GM10248 (cell line): ENCODE data around the gene KANSL1.

Experiments
- CTCF ChIA-PET: fragments of 300-600 bp; sonication (Branson Sonifier 250); formaldehyde crosslinking; extraction: SDS; loops from one replicate; lab custom pipeline; 2021; ENCODE audit warnings: antibody characterized with exemption; lab: Yijun Ruan, JAX
- POLR2A ChIA-PET: fragments of 350-650 bp; sonication (Branson Sonifier 250); formaldehyde crosslinking; extraction: SDS; loops from one replicate; lab custom pipeline; 2020; ENCODE audit warnings: antibody characterized with exemption; lab: Yijun Ruan, JAX
- DNase-seq: peaks from one replicate; pipeline ENCODE4 v3.0.0; 2012; ENCODE audit errors: extremely low spot score
- TF ChIP-seq, protein P1 (sequence below): IDR thresholded peaks from 2 replicates; pipeline ENCODE4 v1.5.1; 2012; ENCODE audit warnings: mild to moderate bottlenecking, low read depth; ENCODE audit errors: extremely low read depth, missing control alignments, control extremely low read depth

The KANSL1 gene

GRCh38 chr17:46195939-46196716 lies 2.9 kb upstream of the KANSL1 start:
- CTCF ChIA-PET = interaction anchor here (1.3 kb wide), 1 partner anchor 152 kb away, joined by 3 read pairs; no protein-coding TSS in a partner anchor
- TF ChIP-seq, protein P1, sequence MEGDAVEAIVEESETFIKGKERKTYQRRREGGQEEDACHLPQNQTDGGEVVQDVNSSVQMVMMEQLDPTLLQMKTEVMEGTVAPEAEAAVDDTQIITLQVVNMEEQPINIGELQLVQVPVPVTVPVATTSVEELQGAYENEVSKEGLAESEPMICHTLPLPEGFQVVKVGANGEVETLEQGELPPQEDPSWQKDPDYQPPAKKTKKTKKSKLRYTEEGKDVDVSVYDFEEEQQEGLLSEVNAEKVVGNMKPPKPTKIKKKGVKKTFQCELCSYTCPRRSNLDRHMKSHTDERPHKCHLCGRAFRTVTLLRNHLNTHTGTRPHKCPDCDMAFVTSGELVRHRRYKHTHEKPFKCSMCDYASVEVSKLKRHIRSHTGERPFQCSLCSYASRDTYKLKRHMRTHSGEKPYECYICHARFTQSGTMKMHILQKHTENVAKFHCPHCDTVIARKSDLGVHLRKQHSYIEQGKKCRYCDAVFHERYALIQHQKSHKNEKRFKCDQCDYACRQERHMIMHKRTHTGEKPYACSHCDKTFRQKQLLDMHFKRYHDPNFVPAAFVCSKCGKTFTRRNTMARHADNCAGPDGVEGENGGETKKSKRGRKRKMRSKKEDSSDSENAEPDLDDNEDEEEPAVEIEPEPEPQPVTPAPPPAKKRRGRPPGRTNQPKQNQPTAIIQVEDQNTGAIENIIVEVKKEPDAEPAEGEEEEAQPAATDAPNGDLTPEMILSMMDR = no peak
- DNase-seq = no peak
- POLR2A ChIA-PET = interaction anchor here (1.0 kb wide), 1 partner anchor 15 kb away, joined by 3 read pairs; no protein-coding TSS in a partner anchor

DNA sequence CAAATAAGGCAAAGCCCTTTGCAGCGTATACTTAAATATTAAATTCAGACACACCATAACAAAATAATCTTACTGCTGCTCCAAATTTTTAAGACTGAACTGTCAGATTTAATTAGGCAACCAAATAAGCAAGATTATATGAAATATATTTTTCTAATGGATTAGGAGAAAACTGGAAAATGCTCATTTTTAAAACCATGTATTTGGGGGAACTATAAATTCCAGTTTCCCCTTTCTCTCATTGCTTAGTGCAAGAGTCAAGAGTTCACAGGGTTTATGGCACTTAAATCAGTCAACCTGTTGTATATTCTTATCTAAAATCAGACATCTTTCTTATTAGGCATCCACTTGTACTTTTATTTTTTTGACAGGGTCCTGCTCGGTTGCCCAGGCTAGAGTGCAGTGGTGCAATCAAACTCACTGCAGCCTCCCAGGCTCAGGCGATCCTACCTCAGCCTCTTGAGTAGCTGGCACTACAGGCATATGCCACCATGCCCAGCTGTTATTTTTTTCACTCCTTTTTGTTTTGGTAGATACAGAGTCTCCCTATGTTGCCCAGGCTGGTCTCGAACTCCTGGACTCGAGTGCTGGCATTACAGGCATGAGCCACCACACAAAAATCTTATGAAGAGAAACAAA lies 2.1 kb upstream of the KANSL1 start:
- ChIA-PET CTCF (interaction anchor here (1.3 kb wide), 1 partner anchor 151 kb away, joined by 3 read pairs; no protein-coding TSS in a partner anchor), POLR2A (interaction anchor here (1.0 kb wide), 1 partner anchor 16 kb away, joined by 3 read pairs; no protein-coding TSS in a partner anchor)
- TF ChIP-seq, protein P1 = no peak
- no peak for DNase-seq

DNA sequence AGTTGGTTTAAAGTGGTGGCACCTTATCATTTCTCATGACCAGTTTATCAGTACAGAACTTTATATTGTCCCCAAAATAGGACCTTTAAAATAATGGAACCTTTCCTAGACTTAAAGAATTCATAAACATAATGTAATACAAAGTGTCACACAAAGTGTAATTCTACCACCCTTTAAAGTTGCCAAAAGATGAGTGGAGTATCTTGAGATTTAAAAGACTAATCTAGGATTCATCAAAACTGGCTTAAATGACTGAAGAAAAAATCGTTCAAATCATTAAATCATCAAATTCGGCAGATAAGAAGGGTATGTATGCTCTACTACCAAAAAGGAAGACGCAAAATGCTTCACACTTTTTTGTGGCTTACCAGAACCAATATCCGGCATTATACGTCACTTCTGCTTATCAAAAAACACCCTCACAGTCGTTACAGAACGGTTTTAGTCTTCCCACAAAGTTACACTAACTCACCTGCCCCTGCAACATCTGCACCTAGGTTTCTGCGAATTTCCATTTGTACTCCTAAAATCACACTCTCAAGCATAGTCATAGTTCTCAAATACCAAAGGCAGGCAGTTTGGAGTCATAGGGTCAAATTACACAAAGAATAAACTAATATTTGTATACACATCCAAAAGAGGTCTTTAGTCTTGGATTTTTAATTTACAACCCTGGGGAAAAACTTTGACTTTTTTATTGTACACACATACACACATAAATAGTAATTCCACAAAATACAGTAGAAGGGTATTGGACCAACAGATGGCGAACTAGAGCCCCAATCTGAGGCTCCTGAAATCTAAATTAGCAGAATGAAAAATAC lies 1.4 kb upstream of the KANSL1 start:
- ChIA-PET CTCF (interaction anchor here (1.3 to 2.3 kb wide), 10 partner anchors 12 to 192 kb away, joined by 3 to 13 read pairs (median 7); no protein-coding TSS in a partner anchor), POLR2A (no interaction called here)
- peak; percentile 64 for DNase-seq
- TF ChIP-seq, protein P1 = no peak

- POLR2A ChIA-PET = no interaction called here
- TF ChIP-seq, protein P1 = no peak
- DNase-seq = peak; percentile 94
- CTCF ChIA-PET = interaction anchor here (0.9 to 2.3 kb wide), 20 partner anchors 12 to 191 kb away, joined by 3 to 17 read pairs (median 6); no protein-coding TSS in a partner anchor
These were observed 580 bp upstream of the KANSL1 start for GRCh38 chr17:46193626-46194392.

DNA sequence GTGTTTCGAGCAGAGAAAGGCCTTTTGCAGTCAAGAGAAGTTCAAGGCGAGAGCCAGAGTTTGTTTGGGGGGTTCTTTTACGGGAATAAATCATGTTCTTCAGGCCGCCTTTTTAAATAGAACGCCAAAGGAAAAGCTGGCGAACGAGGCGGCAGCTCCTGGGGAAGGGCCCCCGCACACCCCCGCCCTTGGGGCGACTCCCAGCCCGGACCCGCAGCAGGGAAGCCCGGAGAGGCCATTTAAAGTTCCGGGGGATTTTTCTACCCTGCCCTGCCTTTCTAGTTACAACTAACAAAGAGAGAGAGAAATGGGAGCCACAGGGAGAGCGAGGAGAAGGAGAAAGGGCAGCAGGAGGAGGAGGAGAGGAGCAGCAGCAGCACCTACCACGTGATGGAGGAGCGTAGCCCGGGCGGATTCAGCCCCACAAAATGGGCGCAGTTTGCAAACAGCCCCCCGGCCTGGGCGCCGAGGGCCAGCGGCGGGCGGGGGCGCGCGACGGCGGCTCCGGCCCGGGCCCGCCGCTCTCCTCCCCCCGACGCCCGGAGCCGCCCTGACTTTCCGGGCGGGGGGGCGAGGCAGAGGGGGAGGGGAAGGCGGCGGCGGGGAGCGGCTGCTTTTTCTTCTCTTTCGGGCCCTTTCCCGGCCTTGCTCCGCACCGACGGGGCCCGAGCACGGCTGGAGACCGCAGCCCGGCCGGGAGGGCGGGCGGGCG lies 634 bp downstream of the KANSL1 start:
- ChIA-PET POLR2A (interaction anchor here (0.6 kb wide), 2 partner anchors 9 to 876 kb away, joined by 3 to 4 read pairs; partner anchors contain the start of gene MAP3K14), CTCF (interaction anchor here (0.5 to 2.3 kb wide), 39 partner anchors 8 to 190 kb away, joined by 3 to 17 read pairs (median 5); no protein-coding TSS in a partner anchor)

More for the DNA sequence above, 634 bp downstream of the KANSL1 start:
- DNase-seq = peak; percentile 81
- TF ChIP-seq, protein P1 = no peak
